ENCODE data around the gene DYNC1LI2. TPM values are rescaled to one million over a fixed set of nuclear protein-coding genes. Genes with fewer than 3 reads are reported as not detected.
A peak's percentile ranks its signal among the peaks of the same experiment; 100 is the strongest.

The DYNC1LI2 gene
- total RNA-seq (2021) = 94.2 and 100 TPM in 2 replicates
- long read RNA-seq, full-length matches to known transcripts = 67 of 157 reads
- long read RNA-seq, partial matches to known transcripts = 54 of 157 reads
- long read RNA-seq, other reads (novel, unspliced or antisense) = 36 of 157 reads

DNA sequence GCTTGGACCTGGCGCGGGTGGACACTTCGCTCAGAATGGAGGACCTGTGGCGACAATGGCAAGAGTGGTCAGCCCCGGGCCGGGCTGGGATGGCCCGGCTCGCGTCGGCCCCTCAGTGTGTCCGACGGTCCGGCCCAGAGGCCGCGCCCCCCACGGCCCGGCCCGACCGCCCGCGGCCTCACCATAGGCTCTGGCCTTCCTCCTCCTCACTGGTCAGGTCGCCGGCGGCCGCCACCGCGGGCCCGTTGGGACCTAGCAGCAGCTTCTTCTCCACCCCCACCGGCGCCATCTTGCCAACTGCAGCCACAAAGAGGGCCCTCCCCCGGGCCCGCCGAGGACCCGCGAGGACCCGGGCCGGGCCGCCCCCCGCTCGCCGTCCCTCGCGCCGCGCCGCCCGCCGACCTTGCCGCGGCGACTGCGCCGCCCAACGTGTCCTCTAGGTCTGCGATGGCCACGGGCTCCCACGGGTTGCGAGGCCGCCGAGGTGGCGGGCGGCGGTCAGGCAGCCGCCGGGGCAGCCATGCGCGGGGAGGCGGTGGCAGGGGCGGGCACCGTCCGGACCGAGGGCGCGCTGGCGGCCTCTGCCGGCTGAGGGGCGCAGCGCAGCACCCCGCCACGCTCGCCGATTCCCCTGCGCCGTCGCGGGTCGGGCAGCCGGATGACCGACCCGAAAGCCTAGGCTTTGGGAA is at the start of gene DYNC1LI2:
DYNC1LI2 (minus strand) TSS at position 307 of the 689 bp plus-strand sequence; CDS start at position 289, 18 bp downstream.
- TF ChIP-seq, protein P1, sequence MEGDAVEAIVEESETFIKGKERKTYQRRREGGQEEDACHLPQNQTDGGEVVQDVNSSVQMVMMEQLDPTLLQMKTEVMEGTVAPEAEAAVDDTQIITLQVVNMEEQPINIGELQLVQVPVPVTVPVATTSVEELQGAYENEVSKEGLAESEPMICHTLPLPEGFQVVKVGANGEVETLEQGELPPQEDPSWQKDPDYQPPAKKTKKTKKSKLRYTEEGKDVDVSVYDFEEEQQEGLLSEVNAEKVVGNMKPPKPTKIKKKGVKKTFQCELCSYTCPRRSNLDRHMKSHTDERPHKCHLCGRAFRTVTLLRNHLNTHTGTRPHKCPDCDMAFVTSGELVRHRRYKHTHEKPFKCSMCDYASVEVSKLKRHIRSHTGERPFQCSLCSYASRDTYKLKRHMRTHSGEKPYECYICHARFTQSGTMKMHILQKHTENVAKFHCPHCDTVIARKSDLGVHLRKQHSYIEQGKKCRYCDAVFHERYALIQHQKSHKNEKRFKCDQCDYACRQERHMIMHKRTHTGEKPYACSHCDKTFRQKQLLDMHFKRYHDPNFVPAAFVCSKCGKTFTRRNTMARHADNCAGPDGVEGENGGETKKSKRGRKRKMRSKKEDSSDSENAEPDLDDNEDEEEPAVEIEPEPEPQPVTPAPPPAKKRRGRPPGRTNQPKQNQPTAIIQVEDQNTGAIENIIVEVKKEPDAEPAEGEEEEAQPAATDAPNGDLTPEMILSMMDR (conservative IDR thresholded peaks at IDR 0.05) = peak; percentile 72
- no peak within 1 kb of the TSS for H2BK15ac ChIP-seq (ENCODE audit: low read depth, low read length)
- H3K4me1 ChIP-seq (ENCODE audit: insufficient read depth, low read length) = no peaks in the 10 kb centered on the region; the same call in 1 of the 2 replicates
- no peak within 1 kb of the TSS for H2BK20ac ChIP-seq (ENCODE audit: low read depth, low read length, poor library complexity, severe bottlenecking)
- peak within 1 kb of the TSS; percentile 86 for H3K9ac ChIP-seq (ENCODE audit: extremely low read depth, insufficient read length, low read length)
- H4K5ac ChIP-seq (ENCODE audit: insufficient read length, low read depth, low read length) = peak within 1 kb of the TSS; percentile 63
- H3K23me2 ChIP-seq (ENCODE audit: insufficient read length, low read depth, low read length, poor library complexity, severe bottlenecking) = peaks cover 8% of the 10 kb centered on the region
- no peak within 1 kb of the TSS for H3T11ph ChIP-seq (ENCODE audit: low read length)
- H4K8ac ChIP-seq (replicated peaks; ENCODE audit: insufficient read length, low read depth, low read length) = no peak within 1 kb of the TSS
- peaks cover 18% of the 10 kb centered on the region for H3K79me2 ChIP-seq (ENCODE audit: insufficient read depth, low read length)
- H3K79me1 ChIP-seq (ENCODE audit: insufficient read depth, low read depth, low read length, poor library complexity, severe bottlenecking) = peaks cover 21% of the 10 kb centered on the region
- no peaks in the 10 kb centered on the region for H3K9me3 ChIP-seq (ENCODE audit: control insufficient read depth, low read depth, low read length)
- H3K4me2 ChIP-seq (ENCODE audit: insufficient read depth, insufficient read length, low read length) = peak within 1 kb of the TSS; percentile 88
- H2AK5ac ChIP-seq (ENCODE audit: insufficient read length, low read length) = no peak within 1 kb of the TSS
- peak within 1 kb of the TSS; percentile 80 for H2BK5ac ChIP-seq (ENCODE audit: insufficient read length, low read length)
- peak within 1 kb of the TSS; percentile 99 for H2AFZ ChIP-seq (ENCODE audit: low read length)
- H3K56ac ChIP-seq (ENCODE audit: insufficient read length, low read depth, low read length) = no peak within 1 kb of the TSS
- H3K27ac ChIP-seq (ENCODE audit: insufficient read length, low read depth, low read length) = no peak within 1 kb of the TSS
- peak within 1 kb of the TSS; percentile 94 for H3K18ac ChIP-seq (ENCODE audit: insufficient read length, low read depth, low read length)
- Mint-ChIP-seq H3K27me3 (ENCODE audit: low read depth) (peaks cover 13% of the 10 kb centered on the region), H3K4me3 (peak within 1 kb of the TSS; percentile 84 to 93), H3K36me3 (ENCODE audit: insufficient read depth in 1 of 3, low read depth in 3 of 3) (peaks cover 20 to 42% (median 41%) of the 10 kb centered on the region in 3 experiments), H3K27ac (peak within 1 kb of the TSS; percentile 19 to 93 (median 77); a peak in 4 of 7 replicates), H3K9me3 (no peaks in the 10 kb centered on the region), H3K4me1 (peaks cover 23 to 28% of the 10 kb centered on the region in 2 experiments)
- no peaks in the 10 kb centered on the region for H3K27me3 ChIP-seq (ENCODE audit: insufficient read depth, low read length)
- H3K4ac ChIP-seq (ENCODE audit: low read depth, low read length) = no peak within 1 kb of the TSS; the same call in none of the 2 replicates
- no peak within 1 kb of the TSS for H2BK120ac ChIP-seq (ENCODE audit: low read depth, low read length, poor library complexity, severe bottlenecking)
- peak within 1 kb of the TSS; percentile 6 for H3K23ac ChIP-seq (ENCODE audit: insufficient read length, low read depth, low read length)
- no peak within 1 kb of the TSS for H4K91ac ChIP-seq (ENCODE audit: insufficient read length, low read depth, low read length)
- peaks cover 5% of the 10 kb centered on the region for H4K20me1 ChIP-seq (ENCODE audit: control insufficient read depth, insufficient read depth, insufficient read length)
- no CpG with 5 or more reads among the region's 90 CpGs for WGBS (ENCODE audit: extremely low coverage, insufficient read length, low lambda C conversion rate)
- H2BK12ac ChIP-seq (ENCODE audit: insufficient read length, low read depth, low read length) = no peak within 1 kb of the TSS
- H3K14ac ChIP-seq (ENCODE audit: insufficient read depth, low read length) = peak within 1 kb of the TSS; percentile 98
- peak; percentile 81 for DNase-seq
